Measurements from ENCODE around the gene SARDH. TPM values are rescaled to one million over a fixed set of nuclear protein-coding genes. Genes with fewer than 3 reads are reported as not detected.

Gene SARDH
- total RNA-seq, 4 donors from 2014 or later: 0.26 to 0.57 TPM; not detected in 2

- Histone ChIP-seq H3K4me3 (no peak overlapping the region), H3K27me3 (no peaks in the 10 kb centered on the region), H3K36me3 (peaks cover 4 to 61% (median 9%) of the 10 kb centered on the region in 3 donors), H3K4me1 (peaks cover 0 to 6% (median 0%) of the 10 kb centered on the region in 3 donors), H3K27ac (no peak overlapping the region), H3K9me3 (peaks cover 0 to 2% (median 0%) of the 10 kb centered on the region in 3 donors)
- WGBS, 2 donors: 89 to 94% methylated on average over 6 to 10 of the region's 19 CpGs
- DNase-seq: no peak
- intact Hi-C loops (cut with DNase I): loop anchor here (10.0 kb wide), 1 partner anchor 325 kb away; no protein-coding TSS in a partner anchor
- TF ChIP-seq POLR2A (IDR thresholded peaks at IDR 0.05): no peak
- TF ChIP-seq, protein P1, sequence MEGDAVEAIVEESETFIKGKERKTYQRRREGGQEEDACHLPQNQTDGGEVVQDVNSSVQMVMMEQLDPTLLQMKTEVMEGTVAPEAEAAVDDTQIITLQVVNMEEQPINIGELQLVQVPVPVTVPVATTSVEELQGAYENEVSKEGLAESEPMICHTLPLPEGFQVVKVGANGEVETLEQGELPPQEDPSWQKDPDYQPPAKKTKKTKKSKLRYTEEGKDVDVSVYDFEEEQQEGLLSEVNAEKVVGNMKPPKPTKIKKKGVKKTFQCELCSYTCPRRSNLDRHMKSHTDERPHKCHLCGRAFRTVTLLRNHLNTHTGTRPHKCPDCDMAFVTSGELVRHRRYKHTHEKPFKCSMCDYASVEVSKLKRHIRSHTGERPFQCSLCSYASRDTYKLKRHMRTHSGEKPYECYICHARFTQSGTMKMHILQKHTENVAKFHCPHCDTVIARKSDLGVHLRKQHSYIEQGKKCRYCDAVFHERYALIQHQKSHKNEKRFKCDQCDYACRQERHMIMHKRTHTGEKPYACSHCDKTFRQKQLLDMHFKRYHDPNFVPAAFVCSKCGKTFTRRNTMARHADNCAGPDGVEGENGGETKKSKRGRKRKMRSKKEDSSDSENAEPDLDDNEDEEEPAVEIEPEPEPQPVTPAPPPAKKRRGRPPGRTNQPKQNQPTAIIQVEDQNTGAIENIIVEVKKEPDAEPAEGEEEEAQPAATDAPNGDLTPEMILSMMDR (IDR thresholded peaks at IDR 0.05): no peak
Measured at GRCh38 chr9:133779516-133780403, 41.6 kb upstream of the SARDH start.

GRCh38 chr9:133779081-133779480, 40.9 kb upstream of the SARDH start:
- TF ChIP-seq POLR2A (IDR thresholded peaks at IDR 0.05): no peak
- H3K27me3 ChIP-seq: no peaks in the 10 kb centered on the region
- peaks cover 11 to 68% (median 13%) of the 10 kb centered on the region in 3 donors for H3K36me3 ChIP-seq

DNA sequence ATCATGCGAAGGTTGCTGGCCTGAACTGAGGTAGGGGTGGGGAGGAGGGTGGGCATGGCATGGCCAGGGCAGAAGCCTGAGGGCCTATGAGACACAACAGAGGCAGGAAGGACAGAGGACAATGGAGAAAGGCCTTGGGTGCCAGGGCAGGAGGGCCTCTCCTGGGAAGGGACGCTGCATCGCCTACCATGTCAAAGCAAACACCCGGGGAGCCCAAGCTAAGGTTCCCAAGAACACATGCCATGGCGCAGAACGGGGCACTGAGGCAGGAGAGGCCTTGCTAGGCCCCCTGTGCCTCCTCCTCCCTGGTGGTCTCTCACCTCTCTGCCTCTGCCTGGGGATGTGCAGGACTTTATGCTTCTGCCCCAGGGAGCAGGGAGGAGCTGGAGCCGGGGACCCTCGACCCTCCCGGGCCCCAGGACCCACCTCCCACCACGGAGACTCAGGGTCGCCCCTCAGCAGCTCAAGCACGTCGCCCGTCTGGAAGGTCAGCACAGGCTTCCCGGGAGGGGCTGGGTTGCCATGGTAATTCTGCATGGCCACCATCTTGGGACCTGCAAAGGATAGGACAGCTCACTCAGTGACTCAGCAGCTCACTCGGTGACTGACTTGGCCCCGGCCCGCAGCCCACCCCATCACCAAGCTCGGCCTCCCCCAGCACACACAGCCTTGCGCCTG, 40.3 kb upstream of the SARDH start:
- H3K9me3 ChIP-seq: peaks cover 0 to 14% (median 7%) of the 10 kb centered on the region in 3 donors
- H3K27me3 ChIP-seq: no peaks in the 10 kb centered on the region
- no peak overlapping the region for H3K4me3 ChIP-seq
- WGBS, 2 donors: 92 to 96% methylated on average over 10 to 11 of the region's 20 CpGs
- no peak for DNase-seq
- TF ChIP-seq POLR2A (IDR thresholded peaks at IDR 0.05): no peak
- TF ChIP-seq, protein P1 (IDR thresholded peaks at IDR 0.05): no peak
- intact Hi-C loops (cut with DNase I): no loop called here
- H3K36me3 ChIP-seq: peaks cover 12 to 74% (median 13%) of the 10 kb centered on the region in 3 donors
- H3K4me1 ChIP-seq: peaks cover 0 to 6% (median 0%) of the 10 kb centered on the region in 3 donors
- no peak overlapping the region for H3K27ac ChIP-seq

More at GRCh38 chr9:133779081-133779480, 40.9 kb upstream of the SARDH start:
- Histone ChIP-seq H3K4me1 (peaks cover 0 to 6% (median 0%) of the 10 kb centered on the region in 3 donors), H3K27ac (no peak overlapping the region), H3K4me3 (no peak overlapping the region), H3K9me3 (peaks cover 0 to 9% (median 6%) of the 10 kb centered on the region in 3 donors)
- no peak for DNase-seq
- intact Hi-C loops (cut with DNase I): no loop called here
- 42 to 98% methylated on average over 2 to 6 of the region's 8 CpGs for WGBS, 2 donors

DNA sequence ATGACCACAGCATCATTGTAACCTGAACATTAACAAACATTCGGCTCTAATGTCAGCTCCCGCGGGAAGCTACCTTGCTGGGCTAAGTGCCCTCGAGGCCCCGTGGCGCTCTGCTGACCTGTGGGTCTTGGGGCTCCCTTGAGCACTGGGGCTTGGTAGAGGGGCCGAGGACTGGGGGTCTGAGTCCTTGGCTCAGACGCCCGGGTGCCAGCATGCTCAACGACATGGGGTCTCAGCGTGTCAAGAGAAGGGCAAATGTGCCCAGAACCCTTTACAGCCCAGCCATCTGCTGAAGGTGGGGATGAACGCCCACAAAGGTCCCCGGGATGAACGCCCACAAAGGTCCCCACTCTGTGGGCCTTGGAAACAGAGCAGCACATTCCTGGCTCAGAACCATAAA, 39.7 kb upstream of the SARDH start:
- no peak for TF ChIP-seq POLR2A (IDR thresholded peaks at IDR 0.05)
- TF ChIP-seq, protein P1 (IDR thresholded peaks at IDR 0.05): no peak
- peaks cover 12 to 75% (median 13%) of the 10 kb centered on the region in 3 donors for H3K36me3 ChIP-seq

DNA sequence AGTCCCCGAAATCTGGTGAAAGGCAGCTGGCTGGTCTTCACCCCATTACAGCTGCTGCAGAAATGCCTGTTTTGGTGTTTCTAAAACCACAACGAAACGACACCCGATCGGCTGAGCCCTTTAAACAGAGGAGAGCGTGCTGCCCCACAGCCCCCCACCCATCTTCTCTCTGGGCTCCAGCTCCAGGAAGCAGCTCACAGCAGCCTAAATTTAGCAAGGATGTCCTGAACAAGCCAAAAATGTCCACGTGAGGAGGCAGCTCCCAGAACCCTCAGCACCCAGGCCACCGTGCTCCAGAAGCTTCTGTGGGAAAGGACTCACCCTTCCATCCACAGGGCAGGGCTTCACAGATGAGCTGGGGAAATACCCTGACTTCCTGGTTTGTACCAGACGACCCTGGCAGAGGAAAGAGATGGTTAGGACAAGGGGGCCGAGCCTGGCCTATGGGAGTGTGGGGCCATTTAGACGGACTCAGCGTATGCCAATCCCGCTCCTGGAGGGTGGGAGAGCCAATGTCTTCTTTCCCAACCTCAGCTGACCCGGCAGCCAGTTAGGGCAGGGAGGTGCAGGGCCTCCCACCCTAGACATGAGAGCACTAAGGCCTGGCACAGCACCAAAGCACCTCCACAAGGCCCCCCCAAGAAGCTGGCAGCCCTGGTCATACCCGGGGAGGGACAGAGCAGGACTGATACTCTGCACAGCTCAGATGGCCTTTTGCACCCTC, 39.1 kb upstream of the SARDH start:
- H3K36me3 ChIP-seq: peaks cover 12 to 79% (median 13%) of the 10 kb centered on the region in 3 donors
- H3K27ac ChIP-seq: no peak overlapping the region
- H3K4me3 ChIP-seq: no peak overlapping the region
- WGBS, 2 donors: 85 to 89% methylated on average over 7 to 13 of the region's 15 CpGs
- intact Hi-C loops (cut with DNase I): no loop called here
- TF ChIP-seq POLR2A (IDR thresholded peaks at IDR 0.05): no peak
- TF ChIP-seq, protein P1 (IDR thresholded peaks at IDR 0.05): no peak
- H3K4me1 ChIP-seq: peaks cover 0 to 1% (median 0%) of the 10 kb centered on the region in 3 donors
- DNase-seq: no peak
- peaks cover 0 to 14% (median 7%) of the 10 kb centered on the region in 3 donors for H3K9me3 ChIP-seq
- no peaks in the 10 kb centered on the region for H3K27me3 ChIP-seq

More for the DNA sequence above, 39.7 kb upstream of the SARDH start:
- Histone ChIP-seq H3K4me1 (peaks cover 0 to 6% (median 0%) of the 10 kb centered on the region in 3 donors), H3K9me3 (peaks cover 0 to 14% (median 7%) of the 10 kb centered on the region in 3 donors), H3K4me3 (no peak overlapping the region), H3K27ac (no peak overlapping the region), H3K27me3 (no peaks in the 10 kb centered on the region)
- DNase-seq: no peak
- WGBS, 2 donors: 100% methylated on average over 5 of the region's 14 CpGs; no CpG with 5 or more reads in 1 of the 2 donors
- intact Hi-C loops (cut with DNase I): no loop called here

All from esophagus squamous epithelium (tissue), 5 donors.